H9 (cell line): ENCODE measurements around the gene FBXO41. TPM values are rescaled to one million over a fixed set of nuclear protein-coding genes. Genes with fewer than 3 reads are reported as not detected.

Source experiments
- DNase-seq: peaks from one replicate; pipeline ENCODE4 v3.0.0-alpha.2; 2017
- H2AFZ ChIP-seq: one replicate; pipeline ENCODE4 v1.6.1; 2013; ENCODE audit warnings: mild to moderate bottlenecking, low read length, control low read depth, moderate library complexity
- H2AK5ac ChIP-seq: 2 replicates; pipeline ENCODE4 v1.6.1; 2013; ENCODE audit warnings: low read length, control low read depth, mixed read lengths; ENCODE audit not compliant: insufficient read length
- H2BK120ac ChIP-seq: one replicate; pipeline ENCODE4 v1.6.1; 2013; ENCODE audit warnings: low read depth, mild to moderate bottlenecking, low read length, control low read depth, inconsistent platforms; ENCODE audit not compliant: poor library complexity, severe bottlenecking
- H2BK12ac ChIP-seq: 2 replicates; pipeline ENCODE4 v1.6.1; 2013; ENCODE audit warnings: low read length, control low read depth, mixed read lengths, low read depth; ENCODE audit not compliant: insufficient read length
- H2BK15ac ChIP-seq: 2 replicates; pipeline ENCODE4 v1.6.1; 2013; ENCODE audit warnings: low read depth, low read length, control low read depth
- H2BK20ac ChIP-seq: one replicate; pipeline ENCODE4 v1.6.1; 2013; ENCODE audit warnings: low read depth, mild to moderate bottlenecking, low read length, control low read depth, inconsistent platforms; ENCODE audit not compliant: poor library complexity, severe bottlenecking
- H2BK5ac ChIP-seq: 2 replicates; pipeline ENCODE4 v1.6.1; 2013; ENCODE audit warnings: low read length, control low read depth, mixed read lengths; ENCODE audit not compliant: insufficient read length
- H3K14ac ChIP-seq: 2 replicates; pipeline ENCODE4 v1.6.1; 2013; ENCODE audit warnings: low read length, control low read depth; ENCODE audit not compliant: insufficient read depth
- H3K18ac ChIP-seq: 2 replicates; pipeline ENCODE4 v1.6.1; 2013; ENCODE audit warnings: low read depth, mild to moderate bottlenecking, mixed read lengths, low read length, control low read depth; ENCODE audit not compliant: insufficient read length
- H3K23ac ChIP-seq: 2 replicates; pipeline ENCODE4 v1.6.1; 2013; ENCODE audit warnings: low read length, control low read depth, mixed read lengths, low read depth; ENCODE audit not compliant: insufficient read length
- H3K23me2 ChIP-seq: 2 replicates; pipeline ENCODE4 v1.6.1; 2013; ENCODE audit warnings: low read depth, mild to moderate bottlenecking, mixed read lengths, low read length, control low read depth; ENCODE audit not compliant: insufficient read length, poor library complexity, severe bottlenecking
- H3K27ac ChIP-seq: 2 replicates; pipeline ENCODE4 v1.5.1; 2013; ENCODE audit warnings: low read length, control low read depth, mixed read lengths, low read depth; ENCODE audit not compliant: insufficient read length
- H3K27me3 ChIP-seq: 2 replicates; pipeline ENCODE4 v1.6.1; 2013; ENCODE audit warnings: low read length, control low read depth, inconsistent platforms; ENCODE audit not compliant: insufficient read depth
- H3K4ac ChIP-seq: 2 replicates; pipeline ENCODE4 v1.6.1; 2013; ENCODE audit warnings: low read depth, mild to moderate bottlenecking, control low read depth, inconsistent platforms, low read length, moderate library complexity
- H3K4me1 ChIP-seq: 2 replicates; pipeline ENCODE4 v1.6.1; 2013; ENCODE audit warnings: low read length, control low read depth, inconsistent platforms; ENCODE audit not compliant: insufficient read depth
- H3K4me2 ChIP-seq: 2 replicates; pipeline ENCODE4 v1.6.1; 2013; ENCODE audit warnings: low read length, control low read depth, mixed read lengths; ENCODE audit not compliant: insufficient read length, insufficient read depth
- H3K56ac ChIP-seq: 2 replicates; pipeline ENCODE4 v1.6.1; 2013; ENCODE audit warnings: low read depth, mild to moderate bottlenecking, mixed read lengths, low read length, control low read depth; ENCODE audit not compliant: insufficient read length
- H3K79me1 ChIP-seq: 2 replicates; pipeline ENCODE4 v1.6.1; 2013; ENCODE audit warnings: low read depth, mild to moderate bottlenecking, moderate library complexity, low read length, control low read depth, inconsistent platforms; ENCODE audit not compliant: insufficient read depth, poor library complexity, severe bottlenecking
- H3K79me2 ChIP-seq: 2 replicates; pipeline ENCODE4 v1.6.1; 2013; ENCODE audit warnings: low read length, control low read depth, inconsistent platforms; ENCODE audit not compliant: insufficient read depth
- H3K9ac ChIP-seq: 2 replicates; pipeline ENCODE4 v1.6.1; 2013; ENCODE audit warnings: low read length, control low read depth, mixed read lengths; ENCODE audit not compliant: insufficient read length; ENCODE audit errors: extremely low read depth
- H3K9me3 ChIP-seq: one replicate; pipeline ENCODE4 v1.6.1; 2013; ENCODE audit warnings: low read depth, low read length, inconsistent platforms; ENCODE audit not compliant: control insufficient read depth
- H3T11ph ChIP-seq: one replicate; pipeline ENCODE4 v1.6.1; 2013; ENCODE audit warnings: mild to moderate bottlenecking, low read length, control low read depth, inconsistent platforms
- H4K20me1 ChIP-seq: one replicate; pipeline ENCODE4 v1.6.1; 2013; ENCODE audit not compliant: control insufficient read depth, insufficient read length, insufficient read depth
- H4K5ac ChIP-seq: 2 replicates; pipeline ENCODE4 v1.6.1; 2013; ENCODE audit warnings: low read depth, mild to moderate bottlenecking, mixed read lengths, low read length, control low read depth; ENCODE audit not compliant: insufficient read length
- H4K8ac ChIP-seq: replicated peaks from 2 replicates; pipeline ENCODE4 v1.6.1; 2013; ENCODE audit warnings: low read length, control low read depth, mixed read lengths, low read depth; ENCODE audit not compliant: insufficient read length
- H4K91ac ChIP-seq: 2 replicates; pipeline ENCODE4 v1.6.1; 2013; ENCODE audit warnings: low read depth, mild to moderate bottlenecking, moderate library complexity, mixed read lengths, low read length, control low read depth; ENCODE audit not compliant: insufficient read length
- H3K27ac Mint-ChIP-seq, 3 experiments: 2 replicates in 2 of 3; 3 replicates in 1 of 3; pipeline ENCODE4 v1.8.0; 2020 to 2021; ENCODE audit warnings: mixed read lengths in 3 of 3, mild to moderate bottlenecking in 1 of 3, moderate library complexity in 1 of 3
- H3K27me3 Mint-ChIP-seq: 2 replicates; pipeline ENCODE4 v1.8.0; 2021; ENCODE audit warnings: low read depth, mild to moderate bottlenecking, moderate library complexity, mixed read lengths
- H3K36me3 Mint-ChIP-seq, 3 experiments: 2 replicates in 2 of 3; 3 replicates in 1 of 3; pipeline ENCODE4 v1.8.0; 2020 to 2021; ENCODE audit warnings: low read depth in 3 of 3, mixed read lengths in 3 of 3; ENCODE audit not compliant: insufficient read depth in 1 of 3
- H3K4me1 Mint-ChIP-seq, 2 experiments: 2 replicates each; pipeline ENCODE4 v1.8.0; 2020; ENCODE audit warnings: mixed read lengths in 2 of 2
- H3K4me3 Mint-ChIP-seq, 2 experiments: 2 replicates in 1 of 2; 3 replicates in 1 of 2; pipeline ENCODE4 v1.8.0; 2020 to 2021; ENCODE audit warnings: mild to moderate bottlenecking in 2 of 2, mixed read lengths in 2 of 2, moderate library complexity in 1 of 2
- H3K9me3 Mint-ChIP-seq, 2 experiments: 2 replicates in 1 of 2; 3 replicates in 1 of 2; pipeline ENCODE4 v1.8.0; 2020; ENCODE audit warnings: mild to moderate bottlenecking in 2 of 2, mixed read lengths in 2 of 2, moderate library complexity in 1 of 2
- WGBS: extraction: QIAGEN DNeasy Blood & Tissue Kit; methylation state at CpG from one replicate; pipeline ENCODE4 v1.1.7; 2013; ENCODE audit warnings: missing lambda C conversion rate, low lambda C conversion rate, mixed read lengths; ENCODE audit not compliant: insufficient read length; ENCODE audit errors: extremely low coverage; 5-methylcytosine and 5-hydroxymethylcytosine counted together
- total RNA-seq: library from RNA; stranded (reverse); gene quantifications from 2 replicates; pipeline ENCODE4 v1.2.1, GENCODE V29; 2021
- TF ChIP-seq, protein P1 (sequence below): fragments of 200-600 bp; sonication (generic); conservative IDR thresholded peaks from 3 replicates; pipeline ENCODE4 v1.8.0; 2021; ENCODE audit warnings: antibody characterized with exemption, mild to moderate bottlenecking

FBXO41 gene
- total RNA-seq, 1 experiment from 2014 or later: 16.2 TPM

DNA sequence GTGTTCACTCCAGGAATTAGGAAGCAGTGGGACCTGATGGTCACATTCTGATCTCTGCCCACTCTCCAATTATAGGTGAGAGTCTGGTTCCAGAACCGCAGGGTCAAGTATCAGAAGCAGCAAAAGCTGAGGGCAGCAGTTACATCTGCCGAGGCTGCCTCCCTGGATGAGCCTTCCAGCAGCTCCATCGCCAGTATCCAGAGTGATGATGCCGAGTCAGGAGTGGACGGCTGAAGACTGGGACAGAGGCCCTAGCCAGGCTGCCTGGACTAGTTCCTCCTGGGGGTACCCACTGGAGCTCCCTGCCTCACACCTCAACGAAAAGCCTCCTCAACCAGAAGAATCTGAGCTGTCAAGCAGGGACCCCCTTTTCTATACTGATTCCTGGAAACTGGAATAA lies 73.6 kb downstream of the FBXO41 start:
- H3K23ac ChIP-seq: no peak overlapping the region
- no peaks in the 10 kb centered on the region for H4K20me1 ChIP-seq
- H3K27ac Mint-ChIP-seq: no peak overlapping the region
- H3K18ac ChIP-seq: no peak overlapping the region
- H3K36me3 Mint-ChIP-seq: no peaks in the 10 kb centered on the region
- no peak overlapping the region for H3K9ac ChIP-seq
- WGBS: no CpG with 5 or more reads among the region's 6 CpGs
- no peaks in the 10 kb centered on the region for H3K9me3 ChIP-seq
- H3T11ph ChIP-seq: no peak overlapping the region
- H3K4ac ChIP-seq: no peak overlapping the region
- DNase-seq: no peak
- TF ChIP-seq, protein P1, sequence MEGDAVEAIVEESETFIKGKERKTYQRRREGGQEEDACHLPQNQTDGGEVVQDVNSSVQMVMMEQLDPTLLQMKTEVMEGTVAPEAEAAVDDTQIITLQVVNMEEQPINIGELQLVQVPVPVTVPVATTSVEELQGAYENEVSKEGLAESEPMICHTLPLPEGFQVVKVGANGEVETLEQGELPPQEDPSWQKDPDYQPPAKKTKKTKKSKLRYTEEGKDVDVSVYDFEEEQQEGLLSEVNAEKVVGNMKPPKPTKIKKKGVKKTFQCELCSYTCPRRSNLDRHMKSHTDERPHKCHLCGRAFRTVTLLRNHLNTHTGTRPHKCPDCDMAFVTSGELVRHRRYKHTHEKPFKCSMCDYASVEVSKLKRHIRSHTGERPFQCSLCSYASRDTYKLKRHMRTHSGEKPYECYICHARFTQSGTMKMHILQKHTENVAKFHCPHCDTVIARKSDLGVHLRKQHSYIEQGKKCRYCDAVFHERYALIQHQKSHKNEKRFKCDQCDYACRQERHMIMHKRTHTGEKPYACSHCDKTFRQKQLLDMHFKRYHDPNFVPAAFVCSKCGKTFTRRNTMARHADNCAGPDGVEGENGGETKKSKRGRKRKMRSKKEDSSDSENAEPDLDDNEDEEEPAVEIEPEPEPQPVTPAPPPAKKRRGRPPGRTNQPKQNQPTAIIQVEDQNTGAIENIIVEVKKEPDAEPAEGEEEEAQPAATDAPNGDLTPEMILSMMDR: no peak
- H3K4me1 Mint-ChIP-seq: peaks cover 17 to 32% of the 10 kb centered on the region in 2 experiments
- H3K23me2 ChIP-seq: no peaks in the 10 kb centered on the region
- H2BK15ac ChIP-seq: no peak overlapping the region
- no peak overlapping the region for H2BK12ac ChIP-seq
- H2BK5ac ChIP-seq: no peak overlapping the region
- H2BK20ac ChIP-seq: no peak overlapping the region
- no peak overlapping the region for H2BK120ac ChIP-seq
- no peak overlapping the region for H4K8ac ChIP-seq
- no peak overlapping the region for H3K4me3 Mint-ChIP-seq
- peaks cover 19% of the 10 kb centered on the region for H3K27me3 Mint-ChIP-seq
- H4K91ac ChIP-seq: no peak overlapping the region
- no peak overlapping the region for H3K27ac ChIP-seq
- H3K14ac ChIP-seq: no peak overlapping the region
- H3K4me1 ChIP-seq: no peaks in the 10 kb centered on the region
- H2AFZ ChIP-seq: no peak overlapping the region
- H2AK5ac ChIP-seq: no peak overlapping the region
- no peaks in the 10 kb centered on the region for H3K79me1 ChIP-seq
- H4K5ac ChIP-seq: no peak overlapping the region
- H3K27me3 ChIP-seq: no peaks in the 10 kb centered on the region
- H3K9me3 Mint-ChIP-seq: no peaks in the 10 kb centered on the region
- H3K4me2 ChIP-seq: no peak overlapping the region
- no peak overlapping the region for H3K56ac ChIP-seq
- H3K79me2 ChIP-seq: peaks cover 7% of the 10 kb centered on the region; the same call in 1 of the 2 replicates
